Fibroblast of lung (primary cell): ENCODE results near the gene AGO1. TPM values are rescaled to one million over a fixed set of nuclear protein-coding genes. Genes with fewer than 3 reads are reported as not detected.

Source experiments
- DNase-seq, 2 donors: peaks; one replicate each; pipeline versions ENCODE4 v3.0.0 to v3.0.0-alpha.2; 2010; ENCODE audit warnings: low read depth in 2 of 2
- H2AFZ ChIP-seq: 2 replicates; pipeline ENCODE4 v1.5.1; 2012; ENCODE audit warnings: low read length, control low read depth, inconsistent platforms
- H3K27ac ChIP-seq: 2 replicates; pipeline ENCODE4 v1.5.1; 2011; ENCODE audit warnings: low read length, control low read depth; ENCODE audit not compliant: insufficient read depth
- H3K27me3 ChIP-seq: 2 replicates; pipeline ENCODE4 v1.5.1; 2011; ENCODE audit warnings: mild to moderate bottlenecking, low read length; ENCODE audit not compliant: control insufficient read depth, insufficient read depth
- H3K36me3 ChIP-seq: 2 replicates; pipeline ENCODE4 v1.5.1; 2011; ENCODE audit warnings: low read length; ENCODE audit not compliant: control insufficient read depth, insufficient read depth
- H3K4me1 ChIP-seq: 2 replicates; pipeline ENCODE4 v1.5.1; 2011; ENCODE audit warnings: low read length; ENCODE audit not compliant: control insufficient read depth, insufficient read depth; ENCODE audit errors: extremely low read depth
- H3K4me2 ChIP-seq: 2 replicates; pipeline ENCODE4 v1.5.1; 2011; ENCODE audit warnings: low read length, control low read depth; ENCODE audit not compliant: insufficient read depth; ENCODE audit errors: extremely low read depth
- H3K4me3 ChIP-seq, 4 experiments: fragments of 200-600 bp in 1 of 4; sonication (generic) in 1 of 4; replicated peaks in 1 of 4; 2 replicates each; pipeline ENCODE4 v1.5.1; 2011 to 2016; ENCODE audit warnings: low read length in 4 of 4, low read depth in 3 of 4, mild to moderate bottlenecking in 3 of 4, control low read depth in 2 of 4, inconsistent platforms in 1 of 4, mixed read lengths in 1 of 4; ENCODE audit not compliant: insufficient read depth in 1 of 4; ENCODE audit errors: control extremely low read depth in 1 of 4
- H3K79me2 ChIP-seq: 2 replicates; pipeline ENCODE4 v1.5.1; 2012; ENCODE audit warnings: mild to moderate bottlenecking, low read length, inconsistent platforms; ENCODE audit not compliant: control insufficient read depth, insufficient read depth
- H3K9ac ChIP-seq: 2 replicates; pipeline ENCODE4 v1.5.1; 2011; ENCODE audit warnings: mild to moderate bottlenecking, low read length, control low read depth; ENCODE audit not compliant: insufficient read depth
- H3K9me3 ChIP-seq: 2 replicates; pipeline ENCODE4 v1.5.1; 2012; ENCODE audit warnings: low read depth, low read length; ENCODE audit not compliant: control insufficient read depth, insufficient read depth
- H4K20me1 ChIP-seq: 2 replicates; pipeline ENCODE4 v1.5.1; 2011; ENCODE audit warnings: low read length; ENCODE audit not compliant: control insufficient read depth, insufficient read depth; ENCODE audit errors: extremely low read depth
- CTCF ChIP-seq, 2 donors: IDR thresholded peaks in 1 of 2; conservative IDR thresholded peaks in 1 of 2; 1 replicate in 1 of 2; 2 replicates in 1 of 2; pipeline ENCODE4 v1.5.1; 2011 to 2012; ENCODE audit warnings: low read length in 2 of 2, control low read depth in 1 of 2, inconsistent platforms in 1 of 2, low read depth in 1 of 2, mild to moderate bottlenecking in 1 of 2
- EZH2 ChIP-seq: IDR thresholded peaks from 2 replicates; pipeline ENCODE4 v1.5.1; 2012; ENCODE audit warnings: low read length, control low read depth, mild to moderate bottlenecking; ENCODE audit errors: missing control alignments
- polyA plus RNA-seq, 2 donors: library from polyadenylated mRNA; depleted of rRNA in 1 of 2; stranded (reverse) in 1 of 2; unstranded in 1 of 2; fragments of >200 nt; gene quantifications; 2 replicates each; pipeline ENCODE4 v1.2.1, GENCODE V29; 2011 to 2012; ENCODE audit warnings: missing spikeins in 1 of 2
- total RNA-seq: library from RNA; depleted of rRNA; stranded (reverse); fragments of >200 nt; gene quantifications from 2 replicates; pipeline ENCODE4 v1.2.1, GENCODE V29; 2014

The AGO1 gene
- total and polyA plus RNA-seq, 2 donors (not counting 1 experiment from before 2014, with no cell fraction given): 7.6 to 12.8 TPM

- Histone ChIP-seq H3K27me3 (no peaks in the 10 kb centered on the region), H3K4me1 (no peaks in the 10 kb centered on the region), H3K9ac (no peak overlapping the region), H3K4me3 (no peak overlapping the region), H3K36me3 (peaks cover 1% of the 10 kb centered on the region), H3K4me2 (no peak overlapping the region), H4K20me1 (no peaks in the 10 kb centered on the region), H2AFZ (no peak overlapping the region), H3K9me3 (no peaks in the 10 kb centered on the region), H3K27ac (no peak overlapping the region), H3K79me2 (no peaks in the 10 kb centered on the region)
- TF ChIP-seq EZH2: no peak
- no peak for TF ChIP-seq CTCF (conservative IDR thresholded peaks at IDR 0.05 in 1 of 2, IDR thresholded peaks at IDR 0.05 in 1 of 2; ENCODE audit: low read depth in 1 of 2, low read length in 2 of 2)
- no peak for DNase-seq
Measured at GRCh38 chr1:35899941-35900340, 16.9 kb downstream of the AGO1 start.

- no peaks in the 10 kb centered on the region for H4K20me1 ChIP-seq
- H3K27me3 ChIP-seq: no peaks in the 10 kb centered on the region
- H3K4me1 ChIP-seq: no peaks in the 10 kb centered on the region
- no peak overlapping the region for H3K9ac ChIP-seq
- no peak overlapping the region for H2AFZ ChIP-seq
- H3K4me2 ChIP-seq: no peak overlapping the region
- no peaks in the 10 kb centered on the region for H3K9me3 ChIP-seq
- H3K27ac ChIP-seq: no peak overlapping the region
- H3K36me3 ChIP-seq: peaks cover 1% of the 10 kb centered on the region
- DNase-seq: no peak
- no peaks in the 10 kb centered on the region for H3K79me2 ChIP-seq
- no peak for TF ChIP-seq EZH2
- TF ChIP-seq CTCF (conservative IDR thresholded peaks at IDR 0.05 in 1 of 2, IDR thresholded peaks at IDR 0.05 in 1 of 2; ENCODE audit: low read depth in 1 of 2, low read length in 2 of 2): no peak
- no peak overlapping the region for H3K4me3 ChIP-seq
Measured at GRCh38 chr1:35901235-35901634, 18.2 kb downstream of the AGO1 start.

- H3K9ac ChIP-seq: no peak overlapping the region
- H3K4me1 ChIP-seq: no peaks in the 10 kb centered on the region
- H3K79me2 ChIP-seq: no peaks in the 10 kb centered on the region
- no peaks in the 10 kb centered on the region for H4K20me1 ChIP-seq
- no peak overlapping the region for H2AFZ ChIP-seq
- TF ChIP-seq CTCF (conservative IDR thresholded peaks at IDR 0.05 in 1 of 2, IDR thresholded peaks at IDR 0.05 in 1 of 2; ENCODE audit: low read depth in 1 of 2, low read length in 2 of 2) (no peak), EZH2 (no peak)
- H3K4me3 ChIP-seq: no peak overlapping the region
- H3K36me3 ChIP-seq: peaks cover 1% of the 10 kb centered on the region
- DNase-seq: no peak
- H3K27ac ChIP-seq: no peak overlapping the region
- H3K9me3 ChIP-seq: no peaks in the 10 kb centered on the region
- no peaks in the 10 kb centered on the region for H3K27me3 ChIP-seq
- H3K4me2 ChIP-seq: no peak overlapping the region
Measured at GRCh38 chr1:35902671-35903070, 19.7 kb downstream of the AGO1 start.
